Hepatocyte (in vitro differentiated cells): ENCODE results near the gene ALDH3A1. TPM values are rescaled to one million over a fixed set of nuclear protein-coding genes. Genes with fewer than 3 reads are reported as not detected.

Source experiments
- DNase-seq: peaks from one replicate; pipeline ENCODE4 v3.0.0-alpha.2; 2016; ENCODE audit warnings: low spot score
- H2AFZ ChIP-seq: fragments of 200-600 bp; sonication (generic); 2 replicates; pipeline ENCODE4 v1.6.0; 2016; ENCODE audit warnings: antibody characterized with exemption, mild to moderate bottlenecking
- H3K27ac ChIP-seq: fragments of 200-600 bp; sonication (generic); 2 replicates; pipeline ENCODE4 v1.5.1; 2016; ENCODE audit warnings: mild to moderate bottlenecking
- H3K27me3 ChIP-seq: fragments of 200-600 bp; sonication (generic); 2 replicates; pipeline ENCODE4 v1.6.1; 2016
- H3K36me3 ChIP-seq: fragments of 200-600 bp; sonication (generic); replicated peaks from 2 replicates; pipeline ENCODE4 v1.5.1; 2016; ENCODE audit warnings: low read depth; ENCODE audit not compliant: insufficient read depth
- H3K4me1 ChIP-seq: fragments of 200-600 bp; sonication (generic); 2 replicates; pipeline ENCODE4 v1.5.1; 2016; ENCODE audit warnings: mild to moderate bottlenecking, moderate library complexity; ENCODE audit not compliant: insufficient read depth
- H3K4me2 ChIP-seq: fragments of 200-600 bp; sonication (generic); 2 replicates; pipeline ENCODE4 v1.6.0; 2016
- H3K4me3 ChIP-seq: fragments of 200-600 bp; sonication (generic); 2 replicates; pipeline ENCODE4 v1.5.1; 2016; ENCODE audit warnings: mild to moderate bottlenecking
- H3K79me2 ChIP-seq: fragments of 200-600 bp; sonication (generic); 2 replicates; pipeline ENCODE4 v1.6.0; 2017; ENCODE audit warnings: mild to moderate bottlenecking
- H3K9me2 ChIP-seq: fragments of 200-600 bp; sonication (generic); replicated peaks from 2 replicates; pipeline ENCODE4 v1.6.0; 2017; ENCODE audit warnings: mild to moderate bottlenecking; ENCODE audit not compliant: insufficient read depth
- H3K9me3 ChIP-seq: fragments of 200-600 bp; sonication (generic); 2 replicates; pipeline ENCODE4 v1.5.1; 2016; ENCODE audit warnings: low read depth, mild to moderate bottlenecking
- H4K20me1 ChIP-seq: fragments of 200-600 bp; sonication (generic); 2 replicates; pipeline ENCODE4 v1.6.0; 2016; ENCODE audit warnings: mild to moderate bottlenecking; ENCODE audit not compliant: insufficient read depth, poor library complexity, severe bottlenecking
- CTCF ChIP-seq: fragments of 200-600 bp; sonication (generic); IDR thresholded peaks from 2 replicates; pipeline ENCODE4 v1.5.1; 2016; ENCODE audit warnings: antibody characterized with exemption, mild to moderate bottlenecking; ENCODE audit not compliant: poor library complexity
- EZH2 ChIP-seq: fragments of 200-600 bp; sonication (generic); IDR thresholded peaks from 2 replicates; pipeline ENCODE4 v1.6.1; 2016; ENCODE audit warnings: antibody characterized with exemption, mild to moderate bottlenecking, borderline replicate concordance
- EZH2phosphoT487 ChIP-seq: fragments of 200-600 bp; sonication (generic); IDR thresholded peaks from one replicate; pipeline ENCODE4 v1.6.1; 2018; ENCODE audit warnings: antibody characterized with exemption, mild to moderate bottlenecking, low read depth, moderate library complexity; ENCODE audit not compliant: unreplicated experiment, severe bottlenecking
- whole genome bisulfite sequencing: methylation state at CpG from one replicate; pipeline ENCODE4 v1.1.6; 2016; ENCODE audit warnings: low lambda C conversion rate; ENCODE audit errors: missing lambda C conversion rate; 5-methylcytosine and 5-hydroxymethylcytosine counted together
- polyA plus RNA-seq: library from polyadenylated mRNA; unstranded; fragments of >200 nt; fragmentation: Nextera tagmentation; extraction: Ambion mirVana; gene quantifications from 2 replicates; pipeline ENCODE4 v1.2.1, GENCODE V29; 2016
- total RNA-seq: library from RNA; depleted of rRNA; stranded (reverse); fragments of >200 nt; gene quantifications from 2 replicates; pipeline ENCODE4 v1.2.3, GENCODE V29; 2014

Gene ALDH3A1
- total and polyA plus RNA-seq, 2 experiments from 2014 or later: 0.90 to 1.4 TPM

GRCh38 chr17:19787733-19788357 lies 39.7 kb upstream of the ALDH3A1 start:
- Histone ChIP-seq H4K20me1 (no peaks in the 10 kb centered on the region), H3K4me1 (no peaks in the 10 kb centered on the region), H3K4me3 (no peak overlapping the region), H3K4me2 (no peak overlapping the region), H3K27me3 (no peaks in the 10 kb centered on the region), H2AFZ (no peak overlapping the region), H3K9me3 (no peaks in the 10 kb centered on the region), H3K36me3 (no peaks in the 10 kb centered on the region), H3K79me2 (no peaks in the 10 kb centered on the region), H3K27ac (no peak overlapping the region), H3K9me2 (no peaks in the 10 kb centered on the region)
- WGBS: 96% methylated on average over 7 of the region's 7 CpGs
- no peak for DNase-seq
- TF ChIP-seq EZH2: no peak
- no peak for TF ChIP-seq EZH2phosphoT487
- TF ChIP-seq CTCF: no peak

GRCh38 chr17:19785854-19786253 lies 37.8 kb upstream of the ALDH3A1 start:
- Histone ChIP-seq H3K4me1 (no peaks in the 10 kb centered on the region), H3K27ac (no peak overlapping the region), H3K9me3 (no peaks in the 10 kb centered on the region), H3K27me3 (no peaks in the 10 kb centered on the region), H3K4me2 (no peak overlapping the region), H4K20me1 (no peaks in the 10 kb centered on the region), H3K79me2 (no peaks in the 10 kb centered on the region), H2AFZ (no peak overlapping the region), H3K36me3 (no peaks in the 10 kb centered on the region), H3K4me3 (no peak overlapping the region), H3K9me2 (no peaks in the 10 kb centered on the region)
- WGBS: 68% methylated on average over 4 of the region's 4 CpGs
- no peak for DNase-seq
- TF ChIP-seq EZH2 (no peak), CTCF (no peak), EZH2phosphoT487 (no peak)

GRCh38 chr17:19781488-19782458 lies 33.7 kb upstream of the ALDH3A1 start:
- no peaks in the 10 kb centered on the region for H3K27me3 ChIP-seq
- no peaks in the 10 kb centered on the region for H3K9me3 ChIP-seq
- H3K27ac ChIP-seq: no peak overlapping the region
- H4K20me1 ChIP-seq: no peaks in the 10 kb centered on the region
- H3K9me2 ChIP-seq: no peaks in the 10 kb centered on the region
- H3K4me2 ChIP-seq: no peak overlapping the region
- no peak for DNase-seq
- no peak overlapping the region for H3K4me3 ChIP-seq
- H3K79me2 ChIP-seq: no peaks in the 10 kb centered on the region
- no peak overlapping the region for H2AFZ ChIP-seq
- H3K4me1 ChIP-seq: no peaks in the 10 kb centered on the region
- TF ChIP-seq CTCF (no peak), EZH2phosphoT487 (no peak), EZH2 (no peak)
- no peaks in the 10 kb centered on the region for H3K36me3 ChIP-seq
- 93% methylated on average over 9 of the region's 9 CpGs for WGBS
